Activated CD8-positive, alpha-beta memory T cell treated with anti-CD3 and anti-CD28 coated beads for 4 hours (primary cell): ENCODE data around the gene MYLK2.
"Not testable (repeated sequence)": the region's sequence is repeated elsewhere in the genome, so short reads cannot be mapped to it uniquely, and the experiment has no call there.

Source experiments
- DNase-seq, 2 donors: peaks; one replicate each; pipeline ENCODE4 v3.0.0-alpha.2; 2020; ENCODE audit warnings: low read depth in 2 of 2

The MYLK2 gene

GRCh38 chr20:31819083-31819784 lies at the start of gene MYLK2:
Gene MYLK2, plus strand, starts transcription at chr20:31819356. Its CDS starts 225 bp downstream, at chr20:31819581.
- DNase-seq = no peak

GRCh38 chr20:31769681-31770080 lies 49.5 kb upstream of the MYLK2 start:
- no peak for DNase-seq

- DNase-seq = no peak
Observed at GRCh38 chr20:31770243-31770642, 48.9 kb upstream of the MYLK2 start.

- DNase-seq = no peak
Observed at GRCh38 chr20:31774408-31774807, 44.7 kb upstream of the MYLK2 start.

GRCh38 chr20:31780839-31781238 lies 38.3 kb upstream of the MYLK2 start:
- DNase-seq = no peak

GRCh38 chr20:31781945-31782344 lies 37.2 kb upstream of the MYLK2 start:
- no peak for DNase-seq

- no peak for DNase-seq
Observed at GRCh38 chr20:31784354-31785044, 34.7 kb upstream of the MYLK2 start.

GRCh38 chr20:31785089-31785488 lies 34.1 kb upstream of the MYLK2 start:
- DNase-seq = no peak

GRCh38 chr20:31788578-31788977 lies 30.6 kb upstream of the MYLK2 start:
- no peak for DNase-seq

- no peak for DNase-seq
Observed at GRCh38 chr20:31790401-31790800, 28.8 kb upstream of the MYLK2 start.

GRCh38 chr20:31797364-31797763 lies 21.8 kb upstream of the MYLK2 start:
- DNase-seq = no peak

- no peak for DNase-seq
Observed at GRCh38 chr20:31801508-31801907, 17.6 kb upstream of the MYLK2 start.

- DNase-seq = no peak
Observed at GRCh38 chr20:31803552-31804291, 15.4 kb upstream of the MYLK2 start.

GRCh38 chr20:31806564-31807355 lies 12.4 kb upstream of the MYLK2 start:
- DNase-seq = no peak

GRCh38 chr20:31808481-31808880 lies 10.7 kb upstream of the MYLK2 start:
- no peak for DNase-seq

GRCh38 chr20:31809661-31810060 lies 9.5 kb upstream of the MYLK2 start:
- no peak for DNase-seq

- DNase-seq = no peak
Observed at GRCh38 chr20:31811198-31811597, 8.0 kb upstream of the MYLK2 start.

GRCh38 chr20:31811796-31812728 lies 7.1 kb upstream of the MYLK2 start:
- no peak for DNase-seq

GRCh38 chr20:31813611-31814010 lies 5.5 kb upstream of the MYLK2 start:
- no peak for DNase-seq

- not testable (repeated sequence) for DNase-seq
Observed at GRCh38 chr20:31814142-31814541, 5.0 kb upstream of the MYLK2 start.
